ENCODE measurements around the gene CD248.
A peak's percentile ranks its signal among the peaks of the same experiment; 100 is the strongest.
"Not testable (repeated sequence)": the region's sequence is repeated elsewhere in the genome, so short reads cannot be mapped to it uniquely, and the experiment has no call there.

Gene CD248

GRCh38 chr11:66276619-66277018 lies 40.2 kb downstream of the CD248 start:
- not testable (repeated sequence) for DNase-seq (ENCODE audit: low read depth, low spot score)

- no peak for DNase-seq (ENCODE audit: low read depth, low spot score)
These were observed 40.7 kb downstream of the CD248 start for GRCh38 chr11:66275984-66276612.

- DNase-seq (ENCODE audit: low read depth, low spot score) = no peak
These were observed 41.4 kb downstream of the CD248 start for GRCh38 chr11:66275396-66275795.

- no peak for DNase-seq (ENCODE audit: low read depth, low spot score)
These were observed 42.6 kb downstream of the CD248 start for GRCh38 chr11:66274219-66274618.

- DNase-seq (ENCODE audit: low read depth, low spot score) = no peak
These were observed 44.2 kb downstream of the CD248 start for GRCh38 chr11:66272596-66272995.

GRCh38 chr11:66271816-66272215 lies 45.0 kb downstream of the CD248 start:
- DNase-seq (ENCODE audit: low read depth, low spot score) = no peak

- DNase-seq (ENCODE audit: low read depth, low spot score) = peak; percentile 61
These were observed 47.6 kb downstream of the CD248 start for GRCh38 chr11:66268952-66269905.

GRCh38 chr11:66268244-66268951 lies 48.4 kb downstream of the CD248 start, which contains the start of gene RAB1B:
TSS of gene RAB1B (plus strand) at chr11:66268639. CDS start at chr11:66268680, 41 bp downstream.
- peak; percentile 100 for DNase-seq (ENCODE audit: low read depth, low spot score)

- DNase-seq (ENCODE audit: low read depth, low spot score) = peak; percentile 97
These were observed 49.2 kb downstream of the CD248 start for GRCh38 chr11:66267379-66268243.

GRCh38 chr11:66267039-66267378 lies 49.8 kb downstream of the CD248 start:
- DNase-seq (ENCODE audit: low read depth, low spot score) = no peak

GRCh38 chr11:66266378-66267038 lies 50.3 kb downstream of the CD248 start:
- DNase-seq (ENCODE audit: low read depth, low spot score) = no peak

GRCh38 chr11:66265531-66266377 lies 51.1 kb downstream of the CD248 start:
- no peak for DNase-seq (ENCODE audit: low read depth, low spot score)

- DNase-seq (ENCODE audit: low read depth, low spot score) = no peak
These were observed 51.9 kb downstream of the CD248 start for GRCh38 chr11:66264914-66265313.
